GM21737 (cell line): ENCODE data around the gene SDK2.

Experiments used
- ATAC-seq: cut with Tn5 transposase; IDR thresholded peaks from one replicate; pipeline ENCODE4 v1.9.1; 2021; ENCODE audit warnings: mild to moderate bottlenecking, moderate library complexity; ENCODE audit not compliant: unreplicated experiment

The SDK2 gene

GRCh38 chr17:73644145-73645049 is at the start of gene SDK2:
SDK2 (minus strand) TSS chr17:73644445; CDS start chr17:73644088, 357 bp downstream.
- ATAC-seq: no peak

DNA sequence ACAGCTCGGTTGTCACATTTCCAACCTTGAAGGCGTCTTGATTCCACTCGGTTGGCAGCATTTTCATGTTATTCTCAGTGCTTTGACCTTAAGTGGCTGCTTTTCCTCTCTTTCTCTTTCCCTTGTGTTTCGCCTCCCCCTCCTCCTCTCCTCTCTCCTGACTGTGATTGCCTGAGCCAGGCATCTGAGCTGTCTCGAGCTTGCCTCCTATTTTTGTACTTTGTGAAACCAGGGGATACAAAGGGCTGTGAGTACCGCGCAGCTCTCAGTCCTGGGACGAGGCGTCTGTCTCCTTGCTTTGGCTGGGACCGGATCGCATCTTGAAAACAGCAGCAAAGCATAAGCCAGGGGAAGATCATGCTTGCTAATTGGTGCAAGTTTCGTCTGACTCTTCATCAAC is 48.8 kb upstream of the SDK2 start:
- ATAC-seq: no peak

- no peak for ATAC-seq
These were observed 47.1 kb upstream of the SDK2 start for GRCh38 chr17:73691321-73691766.

DNA sequence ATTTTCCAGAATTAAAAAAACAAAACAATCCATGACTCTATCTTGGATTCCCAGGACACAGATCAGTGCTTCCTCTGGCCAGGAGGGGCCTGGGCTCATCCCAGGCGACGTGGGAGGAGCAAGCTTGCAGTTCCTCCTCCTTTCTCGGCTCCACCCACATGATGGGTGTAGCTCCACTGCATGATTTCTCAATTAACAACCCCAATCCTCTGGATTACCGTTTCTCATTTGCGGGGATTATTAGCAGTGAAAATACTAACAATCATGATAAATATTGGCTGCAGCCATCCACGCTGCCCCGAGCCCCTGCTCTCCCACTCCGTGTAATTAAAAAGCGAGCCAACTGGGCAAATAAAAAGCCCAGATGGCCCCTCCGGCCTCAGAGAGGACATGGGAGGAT is 46.4 kb upstream of the SDK2 start:
- no peak for ATAC-seq

DNA sequence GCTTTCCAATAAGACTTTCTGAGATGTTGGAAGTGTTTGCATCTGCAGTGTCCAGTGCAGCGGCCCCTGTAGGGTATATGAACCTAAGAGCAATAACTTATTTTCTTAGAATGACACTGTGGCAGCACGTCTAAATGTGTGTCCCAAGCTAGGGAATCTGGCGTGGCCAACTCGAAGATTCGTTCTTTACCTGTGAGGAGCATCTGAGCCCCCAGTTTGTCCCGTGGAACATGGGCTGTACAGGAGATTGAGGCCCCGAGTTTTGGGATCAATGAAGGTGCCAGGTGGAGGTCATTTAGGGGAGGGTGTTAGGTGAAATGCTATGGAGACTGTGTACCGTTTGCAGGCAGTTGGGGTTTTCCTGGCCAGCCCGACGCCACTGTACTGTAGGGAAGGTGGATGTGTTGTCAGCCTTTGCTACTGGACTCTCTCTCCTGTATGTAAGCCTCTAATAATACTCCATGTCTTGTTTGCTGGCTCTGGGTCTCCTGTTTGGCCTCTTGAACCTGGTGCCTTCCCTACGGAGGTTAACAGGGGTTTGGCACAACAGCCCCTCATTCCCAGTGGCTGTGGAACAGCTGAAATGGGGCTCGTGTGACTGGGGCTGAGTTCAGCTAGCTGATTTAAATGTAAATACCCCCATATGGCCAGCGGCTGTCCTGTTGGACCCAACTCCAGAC is 45.5 kb upstream of the SDK2 start:
- no peak for ATAC-seq

DNA sequence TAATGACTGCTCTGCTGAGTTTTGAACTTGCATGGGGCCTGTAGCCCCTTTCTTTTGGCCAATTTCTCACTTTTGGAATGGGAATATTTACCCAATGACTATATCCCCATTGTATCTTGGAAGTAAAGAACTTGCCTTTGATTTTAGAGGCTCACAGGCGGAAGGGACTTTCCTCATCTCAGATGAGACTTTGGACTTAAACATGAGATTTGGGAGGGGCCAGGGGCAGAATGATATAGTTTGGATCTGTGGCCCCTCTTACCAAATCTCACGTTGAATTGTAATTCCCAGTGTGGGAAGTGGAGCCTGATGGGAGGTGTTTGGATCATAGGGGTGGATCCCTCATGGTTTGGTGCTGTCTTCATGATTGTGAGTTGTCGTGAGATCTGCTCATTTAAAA is 42.7 kb upstream of the SDK2 start:
- ATAC-seq: no peak

- no peak for ATAC-seq
These were observed 41.9 kb upstream of the SDK2 start for GRCh38 chr17:73686126-73686525.

- ATAC-seq: no peak
These were observed 39.9 kb upstream of the SDK2 start for GRCh38 chr17:73684183-73684582.

GRCh38 chr17:73683771-73684170 is 39.5 kb upstream of the SDK2 start:
- ATAC-seq: no peak

- no peak for ATAC-seq
These were observed 37.7 kb upstream of the SDK2 start for GRCh38 chr17:73681946-73682345.

- ATAC-seq: no peak
These were observed 35.2 kb upstream of the SDK2 start for GRCh38 chr17:73679476-73679875.

GRCh38 chr17:73678999-73679398 is 34.8 kb upstream of the SDK2 start:
- no peak for ATAC-seq

GRCh38 chr17:73669771-73670170 is 25.5 kb upstream of the SDK2 start:
- no peak for ATAC-seq

DNA sequence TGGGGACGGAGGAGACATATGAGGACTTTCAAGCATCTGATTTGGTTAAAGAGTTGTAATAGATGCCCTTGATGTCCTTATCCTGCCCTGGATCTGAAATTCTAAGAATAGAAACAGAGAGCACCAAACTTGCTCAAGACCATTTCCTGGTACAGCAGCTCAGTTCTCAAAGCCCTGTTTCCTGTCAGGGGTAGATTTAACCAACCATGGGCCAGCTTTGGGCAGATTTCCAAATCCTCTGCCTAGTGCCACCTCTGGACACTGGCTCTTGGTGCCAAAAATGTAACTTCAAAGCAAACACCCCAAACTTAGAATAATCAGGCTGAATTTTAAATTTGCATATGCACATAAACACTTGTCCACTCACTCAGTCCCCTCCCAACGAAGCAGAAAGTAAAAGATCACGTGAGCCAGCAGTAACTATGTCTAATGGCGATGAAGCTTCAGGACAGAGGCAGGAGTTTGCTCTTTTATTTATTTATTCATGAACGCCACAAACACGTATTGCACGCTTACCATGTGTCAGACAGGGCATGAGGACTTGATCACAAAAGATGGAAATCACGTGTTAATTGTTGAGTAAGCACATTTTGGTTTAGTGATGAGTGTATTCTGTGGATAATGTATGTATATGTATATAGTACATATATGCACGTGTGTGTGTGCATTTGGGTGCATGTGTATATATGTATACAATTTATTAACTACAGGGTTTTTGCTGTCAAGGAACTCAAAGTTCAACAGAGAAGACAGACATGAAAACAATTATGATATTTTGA is 23.1 kb upstream of the SDK2 start:
- ATAC-seq: no peak

- ATAC-seq: no peak
These were observed 19.4 kb upstream of the SDK2 start for GRCh38 chr17:73663614-73664013.

GRCh38 chr17:73660366-73660765 is 16.1 kb upstream of the SDK2 start:
- ATAC-seq: no peak

- no peak for ATAC-seq
These were observed 14.7 kb upstream of the SDK2 start for GRCh38 chr17:73658821-73659515.

DNA sequence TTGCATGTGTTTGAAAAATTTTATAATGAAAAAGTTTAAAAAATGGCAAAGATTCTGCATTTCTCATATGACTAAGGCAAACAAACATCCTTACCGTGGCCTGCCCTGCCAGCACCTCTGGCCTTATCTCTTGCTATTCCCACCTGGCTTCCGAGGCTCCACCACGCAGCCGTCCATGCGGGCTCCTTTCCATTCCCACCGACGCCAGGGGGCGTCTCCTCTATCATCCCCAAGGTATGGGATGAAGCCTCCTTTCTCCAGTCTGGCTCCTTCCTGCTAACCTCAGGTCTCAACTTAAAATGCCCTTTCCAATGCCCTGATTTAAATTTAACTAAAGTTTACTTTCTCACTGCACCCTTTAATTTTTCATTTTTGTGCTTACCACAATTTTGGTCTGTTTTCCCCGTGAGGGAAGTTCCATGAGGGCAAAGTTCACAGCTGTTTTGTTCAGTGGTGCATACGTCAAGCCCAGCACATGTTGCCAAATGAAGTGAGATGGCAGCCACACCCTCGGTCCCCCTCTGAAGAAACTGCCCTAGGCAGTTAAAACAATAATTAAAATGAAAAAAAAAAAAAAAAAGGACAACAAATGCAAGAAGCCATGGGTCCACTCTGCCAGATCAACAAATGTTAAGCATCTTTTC is 13.3 kb upstream of the SDK2 start:
- no peak for ATAC-seq

GRCh38 chr17:73654241-73654640 is 10.0 kb upstream of the SDK2 start:
- ATAC-seq: no peak

- ATAC-seq: no peak
These were observed 9.6 kb upstream of the SDK2 start for GRCh38 chr17:73653810-73654209.
